Measurements from ENCODE around the gene BTF3L4.

BTF3L4 gene

DNA sequence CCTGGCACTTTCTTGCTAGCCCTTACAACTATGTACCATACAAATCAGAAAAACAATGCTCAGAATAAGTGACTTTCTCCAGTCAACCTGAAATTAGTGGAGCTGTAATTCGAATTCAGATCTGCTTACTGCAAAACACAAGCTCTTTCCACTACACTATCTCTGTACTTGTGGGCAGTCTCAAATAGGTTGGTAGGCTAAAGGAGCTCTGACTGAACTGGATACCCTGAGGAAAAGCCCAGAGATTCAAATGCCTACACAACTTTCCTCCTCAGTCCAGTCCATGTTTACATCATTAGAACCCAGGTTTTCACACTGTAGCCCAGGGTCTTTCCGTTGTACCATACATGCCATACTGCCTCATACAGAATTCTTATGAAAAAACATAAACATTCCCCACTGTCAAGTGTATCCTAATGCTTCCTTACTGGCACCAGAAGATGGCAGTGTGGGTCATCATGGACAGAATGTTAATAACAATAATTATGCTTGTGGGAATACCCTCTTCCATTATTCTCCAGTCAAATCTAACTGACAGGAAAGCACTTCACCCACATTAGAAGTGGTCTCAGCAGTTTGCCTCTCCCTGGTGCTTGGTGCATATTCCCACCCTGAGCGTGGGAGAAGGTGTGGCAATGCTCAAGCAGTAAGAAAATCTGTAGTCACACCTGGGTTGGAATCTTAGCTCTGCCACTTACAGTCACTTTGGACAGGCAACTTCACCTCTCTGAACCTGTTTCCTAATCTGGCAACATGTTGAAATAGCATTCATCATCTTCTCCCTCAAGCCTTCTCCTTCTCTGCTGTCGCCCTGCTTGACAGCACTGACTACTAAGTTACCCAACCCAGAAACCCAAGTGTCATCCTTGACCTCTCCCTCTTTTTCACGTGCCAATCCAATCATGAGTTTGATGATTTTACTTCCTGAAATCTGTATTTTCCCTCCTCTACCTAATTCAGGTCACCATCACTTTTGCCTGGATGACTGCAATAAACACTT, 71.4 kb downstream of the BTF3L4 start:
- no peak for DNase-seq

DNA sequence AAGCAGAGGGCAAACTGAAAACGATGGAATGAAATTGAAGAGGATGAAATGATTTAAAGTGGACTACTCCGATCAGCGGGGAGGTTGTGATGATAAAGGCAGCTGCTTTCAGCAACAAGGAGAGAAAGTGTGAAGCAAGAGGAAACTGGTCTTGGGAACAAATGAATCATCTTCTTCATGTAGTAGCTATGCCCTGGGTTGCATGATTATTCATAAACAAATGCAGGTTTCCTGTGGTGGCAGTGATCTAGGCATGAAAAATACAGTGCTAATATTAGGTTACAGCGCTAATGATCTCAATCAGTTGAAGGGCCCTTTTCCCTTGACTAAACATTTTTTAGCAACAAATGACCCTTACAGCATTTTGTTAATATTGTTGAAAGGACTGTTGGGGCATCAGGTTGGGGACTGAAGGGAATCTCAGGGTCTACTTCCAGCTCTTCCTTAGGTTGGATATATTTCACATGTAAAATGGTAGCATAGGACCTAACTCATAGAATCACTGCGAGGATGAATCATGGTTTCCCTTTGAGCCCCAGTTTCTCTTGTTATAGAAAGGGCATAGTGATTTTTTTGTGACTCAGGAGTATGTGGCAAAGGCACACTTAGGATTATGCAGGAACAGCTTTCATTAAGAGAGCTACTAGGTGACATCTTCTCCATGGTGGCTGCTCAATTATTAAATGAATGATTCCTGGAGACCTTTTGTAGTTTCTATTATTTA, 83.9 kb downstream of the BTF3L4 start:
- DNase-seq, result no peak

Data from activated CD4-positive, CD25-positive, alpha-beta regulatory T cell treated with anti-CD3 and anti-CD28 coated beads, Interleukin-2, amount 50 U/mL, for 72 hours (primary cell).